MM.1S (cell line): ENCODE data around the gene HDHD5.
"Not testable (repeated sequence)": the region's sequence is repeated elsewhere in the genome, so short reads cannot be mapped to it uniquely, and the experiment has no call there.

Experiments
- DNase-seq: peaks from one replicate; pipeline ENCODE4 v3.0.0-alpha.2; 2015
- H2AFZ ChIP-seq: fragments of 300-600 bp; sonication (generic); 2 replicates; pipeline ENCODE4 v1.6.0; 2016; ENCODE audit warnings: antibody characterized with exemption, low read length
- H3F3A ChIP-seq: fragments of 300-600 bp; sonication (generic); 2 replicates; pipeline ENCODE4 v1.6.1; 2016; ENCODE audit warnings: mild to moderate bottlenecking, antibody characterized with exemption, low read length, moderate library complexity, mixed read lengths; ENCODE audit not compliant: insufficient read depth
- H3K27ac ChIP-seq: fragments of 300-600 bp; sonication (generic); 2 replicates; pipeline ENCODE4 v1.5.1; 2016; ENCODE audit warnings: mild to moderate bottlenecking, low read length
- H3K27me3 ChIP-seq: fragments of 300-600 bp; sonication (generic); replicated peaks from 2 replicates; pipeline ENCODE4 v1.6.0; 2016; ENCODE audit warnings: low read length; ENCODE audit not compliant: insufficient read depth
- H3K36me3 ChIP-seq: fragments of 300-600 bp; sonication (generic); replicated peaks from 2 replicates; pipeline ENCODE4 v1.6.1; 2016; ENCODE audit warnings: mild to moderate bottlenecking, low read length, mixed read lengths; ENCODE audit not compliant: insufficient read depth
- H3K4me1 ChIP-seq: fragments of 300-600 bp; sonication (generic); 2 replicates; pipeline ENCODE4 v1.6.1; 2016; ENCODE audit warnings: low read length, mixed read lengths
- H3K4me2 ChIP-seq: fragments of 300-600 bp; sonication (generic); 2 replicates; pipeline ENCODE4 v1.6.0; 2016; ENCODE audit warnings: low read depth, low read length
- H3K4me3 ChIP-seq: fragments of 300-600 bp; sonication (generic); 2 replicates; pipeline ENCODE4 v1.5.1; 2016; ENCODE audit warnings: low read length, mixed read lengths
- H3K79me2 ChIP-seq: fragments of 300-600 bp; sonication (generic); 2 replicates; pipeline ENCODE4 v1.6.1; 2016; ENCODE audit warnings: mixed run types, low read length, mixed read lengths
- H3K9ac ChIP-seq: fragments of 300-600 bp; sonication (generic); 2 replicates; pipeline ENCODE4 v1.6.1; 2016; ENCODE audit warnings: low read length, mixed read lengths
- H3K9me2 ChIP-seq: fragments of 300-600 bp; sonication (generic); replicated peaks from 2 replicates; pipeline ENCODE4 v1.6.1; 2016; ENCODE audit warnings: mild to moderate bottlenecking, low read length, mixed read lengths; ENCODE audit not compliant: insufficient read depth
- H3K9me3 ChIP-seq: fragments of 300-600 bp; sonication (generic); replicated peaks from 2 replicates; pipeline ENCODE4 v1.6.1; 2016; ENCODE audit warnings: mild to moderate bottlenecking, low read length, mixed read lengths; ENCODE audit not compliant: insufficient read depth
- H4K20me1 ChIP-seq: fragments of 300-600 bp; sonication (generic); 2 replicates; pipeline ENCODE4 v1.6.1; 2016; ENCODE audit warnings: mild to moderate bottlenecking, low read length, moderate library complexity, mixed read lengths; ENCODE audit not compliant: insufficient read depth
- EZH2 ChIP-seq: fragments of 300-600 bp; sonication (generic); optimal IDR thresholded peaks from 2 replicates; pipeline ENCODE3; 2017; ENCODE audit warnings: low read depth, mild to moderate bottlenecking, antibody characterized with exemption, low read length, mixed read lengths
- EZH2phosphoT487 ChIP-seq: fragments of 300-600 bp; sonication (generic); IDR thresholded peaks from 2 replicates; pipeline ENCODE4 v1.6.1; 2018; ENCODE audit warnings: antibody characterized with exemption, low read length
- TF ChIP-seq, protein P1 (sequence below): fragments of 300-600 bp; sonication (generic); IDR thresholded peaks from 2 replicates; pipeline ENCODE4 v1.5.1; 2016; ENCODE audit warnings: antibody characterized with exemption, low read length, mixed read lengths

Gene HDHD5

DNA sequence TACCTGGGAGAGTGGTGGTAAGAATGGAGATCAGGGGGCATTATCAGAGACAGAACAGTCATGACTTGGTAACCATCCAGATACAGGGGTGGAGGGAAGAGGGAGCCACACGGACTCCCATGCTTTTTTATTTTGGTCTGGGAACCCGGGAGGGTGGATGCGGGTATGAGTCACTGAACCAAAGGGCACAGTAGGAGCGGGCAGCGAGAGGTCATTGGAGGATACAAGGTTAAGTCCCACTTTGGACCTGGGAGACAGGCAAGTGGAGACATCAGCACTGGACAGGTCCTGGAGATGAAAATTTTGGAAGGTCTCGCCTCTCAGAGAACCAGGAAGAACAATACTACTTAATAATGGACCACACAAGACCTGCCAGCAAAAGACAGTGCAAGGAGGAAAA lies 6.7 kb downstream of the HDHD5 start:
- Histone ChIP-seq H3K4me2 (no peak overlapping the region), H3K4me3 (no peak overlapping the region), H4K20me1 (no peaks in the 10 kb centered on the region), H2AFZ (no peak overlapping the region), H3K36me3 (no peaks in the 10 kb centered on the region), H3K27me3 (no peaks in the 10 kb centered on the region), H3F3A (no peaks in the 10 kb centered on the region), H3K4me1 (no peaks in the 10 kb centered on the region), H3K9me2 (no peaks in the 10 kb centered on the region), H3K27ac (no peak overlapping the region), H3K9me3 (no peaks in the 10 kb centered on the region), H3K79me2 (peaks cover 74% of the 10 kb centered on the region), H3K9ac (no peak overlapping the region)
- TF ChIP-seq EZH2phosphoT487 (no peak), EZH2 (no peak)
- TF ChIP-seq, protein P1, sequence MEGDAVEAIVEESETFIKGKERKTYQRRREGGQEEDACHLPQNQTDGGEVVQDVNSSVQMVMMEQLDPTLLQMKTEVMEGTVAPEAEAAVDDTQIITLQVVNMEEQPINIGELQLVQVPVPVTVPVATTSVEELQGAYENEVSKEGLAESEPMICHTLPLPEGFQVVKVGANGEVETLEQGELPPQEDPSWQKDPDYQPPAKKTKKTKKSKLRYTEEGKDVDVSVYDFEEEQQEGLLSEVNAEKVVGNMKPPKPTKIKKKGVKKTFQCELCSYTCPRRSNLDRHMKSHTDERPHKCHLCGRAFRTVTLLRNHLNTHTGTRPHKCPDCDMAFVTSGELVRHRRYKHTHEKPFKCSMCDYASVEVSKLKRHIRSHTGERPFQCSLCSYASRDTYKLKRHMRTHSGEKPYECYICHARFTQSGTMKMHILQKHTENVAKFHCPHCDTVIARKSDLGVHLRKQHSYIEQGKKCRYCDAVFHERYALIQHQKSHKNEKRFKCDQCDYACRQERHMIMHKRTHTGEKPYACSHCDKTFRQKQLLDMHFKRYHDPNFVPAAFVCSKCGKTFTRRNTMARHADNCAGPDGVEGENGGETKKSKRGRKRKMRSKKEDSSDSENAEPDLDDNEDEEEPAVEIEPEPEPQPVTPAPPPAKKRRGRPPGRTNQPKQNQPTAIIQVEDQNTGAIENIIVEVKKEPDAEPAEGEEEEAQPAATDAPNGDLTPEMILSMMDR, result no peak
- no peak for DNase-seq

DNA sequence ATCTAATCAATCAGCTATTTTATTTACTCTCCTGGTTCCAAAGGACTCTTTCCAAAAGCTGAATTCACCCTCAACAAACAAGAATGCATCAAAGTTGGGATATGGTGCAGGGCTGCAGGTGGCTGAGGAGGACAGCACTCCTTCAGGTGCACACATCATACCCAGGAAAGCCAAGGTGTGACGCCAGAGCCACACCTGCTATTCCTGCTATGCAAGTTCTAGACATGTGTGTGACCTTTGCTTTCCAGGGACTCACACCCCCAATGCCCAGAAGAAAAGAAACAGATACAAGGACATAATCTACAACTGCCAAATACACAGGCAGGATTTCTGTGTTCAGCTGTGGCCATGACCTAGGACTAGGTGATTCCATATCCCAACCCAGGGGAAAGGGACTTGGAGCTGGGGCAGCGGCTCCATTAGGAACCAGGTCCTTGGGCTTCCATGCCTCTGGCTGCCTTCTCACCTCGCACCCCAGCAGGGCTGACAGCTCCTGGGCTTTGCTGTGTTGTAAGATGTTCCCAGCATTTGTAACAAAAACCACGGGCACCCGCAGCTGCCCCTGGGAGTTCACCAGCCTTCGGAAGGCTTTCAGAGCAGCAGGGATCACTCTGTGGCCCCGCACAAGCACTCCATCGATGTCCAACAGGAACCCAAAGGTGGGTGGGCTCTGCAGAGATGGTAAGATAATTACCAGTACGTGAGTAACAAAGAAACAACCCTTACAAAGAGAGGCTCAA lies 9.8 kb downstream of the HDHD5 start:
- no peaks in the 10 kb centered on the region for H3F3A ChIP-seq
- no peaks in the 10 kb centered on the region for H4K20me1 ChIP-seq
- H2AFZ ChIP-seq, result no peak overlapping the region
- no peak overlapping the region for H3K4me3 ChIP-seq
- no peak for TF ChIP-seq EZH2
- TF ChIP-seq, protein P1, result no peak
- no peak for TF ChIP-seq EZH2phosphoT487
- no peaks in the 10 kb centered on the region for H3K4me1 ChIP-seq
- H3K9me3 ChIP-seq, result no peaks in the 10 kb centered on the region
- H3K27me3 ChIP-seq, result no peaks in the 10 kb centered on the region
- H3K4me2 ChIP-seq, result no peak overlapping the region
- H3K27ac ChIP-seq, result no peak overlapping the region
- H3K9ac ChIP-seq, result no peak overlapping the region
- DNase-seq, result no peak
- no peaks in the 10 kb centered on the region for H3K9me2 ChIP-seq
- peaks cover 46% of the 10 kb centered on the region for H3K79me2 ChIP-seq
- no peaks in the 10 kb centered on the region for H3K36me3 ChIP-seq

DNA sequence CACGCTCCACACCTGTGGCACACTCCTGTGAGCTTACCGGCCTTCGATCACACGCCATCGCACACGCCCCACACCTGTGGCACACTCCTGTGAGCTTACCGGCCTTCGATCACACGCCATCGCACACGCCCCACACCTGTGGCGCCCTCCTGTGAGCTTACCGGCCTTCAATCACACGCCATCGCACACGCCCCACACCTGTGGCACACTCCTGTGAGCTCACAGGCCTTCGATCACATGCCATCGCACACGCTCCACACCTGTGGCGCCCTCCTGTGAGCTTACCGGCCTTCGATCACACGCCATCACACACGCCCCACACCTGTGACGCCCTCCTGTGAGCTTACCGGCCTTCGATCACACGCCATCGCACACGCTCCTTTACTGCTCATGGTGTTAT lies 11.6 kb downstream of the HDHD5 start:
- not testable (repeated sequence) for H3K9me3 ChIP-seq, H3K9me2 ChIP-seq, H3K27ac ChIP-seq, H2AFZ ChIP-seq, H3K4me3 ChIP-seq, H3K4me2 ChIP-seq, H3K36me3 ChIP-seq, H3K4me1 ChIP-seq, H3K27me3 ChIP-seq, H3K9ac ChIP-seq, H4K20me1 ChIP-seq, H3F3A ChIP-seq, DNase-seq
- peaks cover 32% of the 10 kb centered on the region for H3K79me2 ChIP-seq

DNA sequence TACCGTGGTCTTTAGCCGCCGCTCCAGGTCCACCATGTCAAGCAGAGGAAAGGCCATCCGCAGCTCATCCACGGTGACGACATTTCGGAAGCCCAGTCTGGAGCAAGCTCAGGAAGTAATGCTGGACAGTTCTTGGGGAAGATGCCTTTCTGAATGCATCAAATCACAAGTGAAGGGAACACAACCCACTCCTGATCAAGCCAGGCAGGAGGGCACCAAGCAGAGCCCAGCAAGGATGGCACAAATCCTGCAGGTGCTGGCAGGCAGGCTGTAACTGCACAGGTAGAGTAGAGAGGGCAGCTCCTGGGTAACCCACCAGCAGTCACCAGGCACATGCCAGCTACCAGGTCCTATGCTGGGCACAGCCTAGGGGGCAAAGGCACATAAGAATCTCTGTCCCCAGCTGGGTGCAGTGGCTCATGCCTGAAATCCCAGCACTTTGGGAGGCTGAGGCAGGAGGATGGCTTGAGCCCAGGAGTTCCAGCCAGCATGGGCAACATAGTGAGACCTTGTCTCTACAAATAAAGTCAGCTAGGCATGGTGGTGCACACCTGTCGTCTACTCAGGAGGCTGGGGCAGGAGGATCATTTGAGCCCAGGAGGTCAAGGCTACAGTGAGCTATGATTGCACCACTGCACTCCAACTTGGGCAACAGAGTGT lies 13.9 kb downstream of the HDHD5 start:
- no peaks in the 10 kb centered on the region for H4K20me1 ChIP-seq
- no peak overlapping the region for H3K4me3 ChIP-seq
- H3K79me2 ChIP-seq, result peaks cover 14% of the 10 kb centered on the region
- DNase-seq, result no peak
- TF ChIP-seq EZH2 (no peak), EZH2phosphoT487 (no peak)
- TF ChIP-seq, protein P1, result no peak
- no peak overlapping the region for H3K4me2 ChIP-seq
- no peaks in the 10 kb centered on the region for H3K9me3 ChIP-seq
- no peak overlapping the region for H2AFZ ChIP-seq
- no peaks in the 10 kb centered on the region for H3F3A ChIP-seq
- H3K9me2 ChIP-seq, result no peaks in the 10 kb centered on the region
- no peaks in the 10 kb centered on the region for H3K27me3 ChIP-seq
- no peaks in the 10 kb centered on the region for H3K36me3 ChIP-seq
- no peaks in the 10 kb centered on the region for H3K4me1 ChIP-seq
- no peak overlapping the region for H3K27ac ChIP-seq
- H3K9ac ChIP-seq, result no peak overlapping the region
